HG03520 (cell line): ENCODE measurements around the gene SMARCE1.

Experiments used
- ATAC-seq: cut with Tn5 transposase; IDR thresholded peaks from one replicate; pipeline ENCODE4 v1.9.1; 2021; ENCODE audit warnings: mild to moderate bottlenecking, moderate library complexity; ENCODE audit not compliant: unreplicated experiment

Gene SMARCE1

DNA sequence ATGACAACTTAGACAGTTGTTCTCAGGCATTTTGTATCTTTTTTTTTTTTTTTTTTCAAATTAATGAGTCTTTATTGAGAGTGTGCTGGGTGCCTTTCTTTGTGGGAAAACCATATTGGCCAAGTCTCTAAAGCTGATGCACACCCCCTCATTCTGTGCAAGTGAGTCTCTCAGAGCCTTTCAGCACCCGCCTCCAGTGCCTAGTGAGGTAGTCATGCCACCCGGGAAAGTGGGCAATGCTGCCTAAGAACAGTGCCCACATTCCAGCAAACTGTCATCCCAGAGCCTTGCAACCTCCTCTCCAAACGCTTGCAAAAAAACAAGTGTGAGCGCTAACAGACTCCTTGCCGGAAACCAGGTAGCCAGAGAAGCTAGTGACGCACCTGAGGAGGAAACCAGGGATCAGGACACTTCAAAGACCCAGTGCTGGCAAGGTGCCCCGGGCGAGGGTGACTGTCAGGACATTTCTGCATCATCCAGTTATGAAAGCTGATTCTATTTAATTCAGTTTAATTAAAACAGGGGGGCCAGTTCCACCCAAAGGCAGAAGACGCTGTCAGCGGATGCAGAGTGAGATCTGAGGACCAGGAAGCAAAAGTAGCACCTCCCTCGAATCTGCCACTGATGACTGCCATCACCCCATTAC is 34.9 kb downstream of the SMARCE1 start:
- no peak for ATAC-seq

DNA sequence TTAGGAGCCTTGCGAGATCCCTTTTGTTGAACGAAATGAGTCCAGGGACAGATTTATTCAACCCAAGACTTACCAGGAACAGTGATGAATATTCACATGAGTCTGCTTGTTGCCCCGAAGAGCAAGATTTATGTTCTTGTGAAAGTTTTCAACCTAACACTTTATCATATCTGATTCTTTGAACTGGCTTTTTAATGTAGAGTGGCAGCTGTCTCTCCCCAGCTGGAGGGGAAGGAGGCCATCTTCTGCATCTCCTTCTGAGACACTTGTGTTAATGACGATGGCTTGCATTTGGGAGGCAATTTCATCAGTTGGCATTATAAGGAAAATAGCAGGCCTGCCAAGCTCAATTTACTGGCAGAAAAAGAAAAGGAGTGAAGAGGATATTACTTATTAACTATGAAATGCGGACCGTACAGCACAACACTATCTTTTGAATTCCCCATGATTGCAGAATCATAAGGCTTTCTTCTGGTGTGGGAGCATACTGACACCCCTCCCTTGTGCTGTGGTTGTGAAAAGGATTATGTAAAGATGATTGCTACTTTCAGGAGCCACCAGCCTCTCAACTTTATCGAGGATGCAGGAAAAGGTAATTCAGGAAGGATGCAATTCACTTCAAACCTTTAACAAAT is 35.7 kb downstream of the SMARCE1 start:
- no peak for ATAC-seq

DNA sequence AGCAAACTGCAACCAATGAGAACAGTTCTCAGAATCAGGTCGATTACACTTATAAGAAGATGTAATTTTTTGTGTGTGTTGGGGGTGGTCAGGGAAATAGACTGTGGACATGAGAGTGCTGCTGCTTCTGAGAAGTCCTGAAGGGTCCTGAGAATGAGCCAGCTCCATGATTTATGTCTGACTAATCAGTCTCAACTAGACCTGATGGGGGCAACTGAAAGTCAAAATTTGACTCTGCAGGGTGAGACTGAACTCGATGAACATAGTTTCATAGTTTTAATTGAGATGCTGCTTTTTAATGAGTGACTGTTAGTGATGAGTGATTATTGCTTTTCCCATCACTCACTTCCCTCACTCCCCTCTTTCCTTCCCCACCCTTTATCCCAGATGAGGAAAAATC is 37.3 kb downstream of the SMARCE1 start:
- no peak for ATAC-seq

DNA sequence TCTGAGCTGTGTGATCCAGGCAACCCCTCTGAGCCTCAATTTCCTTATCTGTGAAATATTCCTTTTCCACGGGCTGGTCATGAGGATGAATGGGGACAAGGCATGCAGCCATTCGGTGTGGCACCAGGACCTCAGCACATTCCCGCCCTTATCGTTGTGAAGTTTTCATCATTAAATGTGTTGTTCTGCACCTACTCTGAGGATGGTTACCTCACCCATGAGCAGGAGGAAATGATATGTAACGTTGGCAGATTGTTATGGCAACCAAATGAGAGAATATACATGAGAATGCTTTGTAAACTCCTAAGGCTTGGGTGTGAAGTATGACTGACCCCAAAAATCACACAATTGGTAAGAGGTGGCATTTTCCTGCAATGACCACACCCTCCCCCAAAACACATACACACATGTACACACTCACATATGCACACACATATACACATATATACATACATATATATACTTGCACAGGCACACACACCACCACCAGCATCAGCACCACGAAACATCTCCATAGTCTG is 39.5 kb downstream of the SMARCE1 start:
- no peak for ATAC-seq

DNA sequence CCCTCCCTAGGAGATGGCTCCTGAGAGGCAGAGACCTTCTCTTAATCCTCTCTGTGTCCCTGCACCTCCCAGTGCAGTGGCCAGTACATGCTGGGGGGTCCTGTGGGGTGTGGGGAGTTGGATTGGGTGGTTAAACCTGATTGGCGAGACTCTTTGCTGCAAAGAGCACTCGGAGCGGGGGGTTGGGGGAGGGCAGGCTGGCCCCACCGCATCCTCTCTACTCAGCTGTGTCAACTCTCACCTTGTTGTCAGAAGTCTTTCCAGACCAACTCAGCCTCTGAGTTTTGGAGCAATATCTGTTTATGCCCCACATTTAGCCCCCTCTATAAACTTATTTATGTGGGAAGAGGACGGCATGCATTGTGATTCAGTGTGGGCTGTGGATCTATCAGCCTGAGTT is 40.0 kb downstream of the SMARCE1 start:
- no peak for ATAC-seq

DNA sequence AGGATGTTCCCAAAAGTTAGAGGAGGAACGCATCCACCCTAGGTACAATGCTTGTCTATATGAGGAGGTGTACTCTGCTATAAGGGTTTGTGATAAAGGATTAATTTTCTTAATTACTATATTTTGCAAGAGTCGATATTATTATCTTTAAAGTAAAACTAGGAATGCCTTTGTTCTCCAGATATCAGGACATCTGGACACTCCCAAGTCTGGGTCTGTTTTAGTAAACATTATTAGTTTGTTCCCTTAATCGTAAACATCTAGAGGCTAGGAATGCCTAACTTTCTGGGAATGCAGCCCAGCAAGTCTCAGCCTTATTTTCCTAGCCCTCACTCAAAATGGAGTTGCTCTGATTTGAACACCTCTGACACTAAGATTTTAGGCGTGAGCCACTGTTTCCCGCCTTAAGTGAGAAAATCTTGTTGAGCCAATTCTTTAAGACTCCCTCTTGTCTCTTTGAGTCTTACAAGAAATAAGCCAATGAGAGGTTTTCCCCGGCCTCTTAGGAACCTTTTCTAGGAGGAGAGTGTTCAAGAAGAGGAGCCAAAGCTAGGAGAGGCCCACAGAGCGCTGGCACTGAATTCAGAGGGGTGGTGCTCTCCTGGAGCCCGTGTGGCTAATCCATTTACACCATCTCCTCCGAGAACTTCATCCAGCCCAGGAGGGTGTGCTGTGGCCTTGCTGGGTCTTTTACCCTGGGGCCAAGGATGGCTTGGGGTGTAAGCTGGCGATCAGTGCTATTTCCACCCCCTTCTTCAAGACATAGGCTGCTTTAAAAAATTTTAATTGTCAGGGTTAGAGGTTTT is 40.9 kb downstream of the SMARCE1 start:
- no peak for ATAC-seq

DNA sequence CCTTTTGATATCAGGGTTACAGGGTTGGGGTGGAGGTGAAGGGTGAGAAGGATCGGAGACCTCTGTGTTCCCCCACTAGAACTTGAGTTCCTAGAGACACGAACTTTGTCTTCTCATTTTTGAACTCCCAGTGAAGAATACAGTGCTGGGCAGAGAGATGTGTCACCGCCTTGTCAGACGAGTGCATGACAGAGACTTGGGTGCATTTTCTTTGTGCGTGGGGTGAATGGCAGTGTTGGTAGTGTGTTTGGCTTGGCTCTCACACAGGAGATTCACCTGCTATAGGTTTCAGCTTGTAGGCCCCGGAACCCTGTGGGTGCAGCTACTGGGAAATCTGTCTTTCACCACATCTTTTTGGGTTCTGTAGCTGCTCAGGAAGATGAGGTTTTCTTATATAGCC is 42.3 kb downstream of the SMARCE1 start:
- no peak for ATAC-seq

DNA sequence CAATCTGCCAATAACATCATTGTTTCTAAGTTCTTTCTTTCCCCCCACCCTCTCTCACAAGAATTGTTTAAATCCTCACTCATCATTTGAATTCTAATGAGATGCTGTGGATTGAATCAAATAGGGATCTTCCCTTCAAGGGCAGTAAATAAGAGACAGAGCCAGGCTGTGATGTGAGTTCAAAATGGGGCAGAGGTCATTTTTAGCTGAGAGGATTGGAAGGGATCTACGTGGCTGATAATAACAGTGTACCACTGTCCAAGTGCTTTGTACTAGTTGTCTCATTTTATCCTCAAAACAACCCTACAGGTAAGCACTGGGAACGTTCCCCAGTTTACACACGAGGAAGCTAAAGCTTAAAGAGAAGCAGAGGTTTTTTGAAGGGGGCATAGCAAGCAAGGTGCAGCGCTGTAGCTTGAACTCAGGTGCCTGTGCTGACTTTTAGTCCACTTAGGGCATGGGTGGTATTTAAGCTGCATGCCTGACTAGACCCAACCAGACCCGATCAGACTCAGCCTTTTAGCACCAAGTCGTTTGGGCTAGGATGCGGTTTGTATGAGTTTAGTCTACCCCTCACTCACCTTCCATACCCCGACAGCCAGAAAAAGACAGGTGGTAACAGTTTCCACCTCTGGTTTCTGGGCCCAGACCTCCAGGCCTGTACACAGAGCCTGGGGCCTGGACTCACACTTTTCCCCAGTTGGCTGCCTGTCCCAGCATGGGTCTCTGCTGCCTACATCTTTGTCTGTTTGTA is 43.1 kb downstream of the SMARCE1 start:
- ATAC-seq: no peak

DNA sequence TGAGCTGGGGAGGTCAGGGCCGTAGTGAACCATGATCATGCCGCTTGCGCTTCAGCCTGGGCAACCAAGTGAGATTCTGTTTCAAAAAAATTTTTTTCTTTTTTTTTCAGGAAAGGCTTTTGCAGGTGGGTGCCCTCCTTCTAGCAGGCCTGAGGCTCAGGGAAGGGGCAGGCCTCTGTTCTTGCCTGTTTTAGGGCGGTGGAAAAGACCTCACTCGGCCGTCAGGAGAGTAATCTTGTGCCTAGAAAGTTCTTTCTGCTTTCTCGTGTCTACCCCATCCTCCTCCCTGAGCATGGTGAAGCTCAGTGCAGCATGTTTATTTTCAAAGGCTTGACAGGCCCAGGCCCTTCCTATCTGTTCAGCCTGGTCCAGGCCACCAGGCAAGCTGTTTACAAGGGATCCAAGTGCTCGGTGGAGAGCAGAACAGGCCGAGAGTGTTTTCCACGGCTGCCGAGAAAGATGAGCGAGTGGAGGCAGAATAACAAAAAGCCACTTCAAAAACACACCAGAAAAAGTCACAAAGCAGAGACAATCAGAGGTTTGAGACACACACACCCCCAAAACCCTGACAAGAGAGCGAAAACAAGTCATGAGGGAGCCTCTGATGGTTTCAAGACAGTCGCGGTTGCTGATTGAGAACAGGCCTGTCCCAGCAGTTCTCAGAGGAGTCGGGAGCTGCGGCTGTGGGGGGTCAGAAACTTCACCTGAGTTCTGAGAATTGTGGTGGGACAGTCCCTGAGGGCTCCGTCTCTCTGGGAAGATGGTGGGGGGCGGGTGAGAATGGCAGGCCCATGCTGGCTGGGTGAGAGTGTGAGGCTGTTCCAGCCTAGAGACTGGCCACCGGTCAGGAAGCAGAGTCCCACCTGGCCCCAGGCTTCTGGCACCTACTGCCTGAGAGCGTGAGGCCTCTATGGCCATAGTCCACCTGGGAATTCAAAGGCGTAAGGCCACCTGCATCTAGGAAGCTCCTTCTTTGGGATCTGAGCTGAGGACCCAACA is 44.9 kb downstream of the SMARCE1 start:
- ATAC-seq: no peak

DNA sequence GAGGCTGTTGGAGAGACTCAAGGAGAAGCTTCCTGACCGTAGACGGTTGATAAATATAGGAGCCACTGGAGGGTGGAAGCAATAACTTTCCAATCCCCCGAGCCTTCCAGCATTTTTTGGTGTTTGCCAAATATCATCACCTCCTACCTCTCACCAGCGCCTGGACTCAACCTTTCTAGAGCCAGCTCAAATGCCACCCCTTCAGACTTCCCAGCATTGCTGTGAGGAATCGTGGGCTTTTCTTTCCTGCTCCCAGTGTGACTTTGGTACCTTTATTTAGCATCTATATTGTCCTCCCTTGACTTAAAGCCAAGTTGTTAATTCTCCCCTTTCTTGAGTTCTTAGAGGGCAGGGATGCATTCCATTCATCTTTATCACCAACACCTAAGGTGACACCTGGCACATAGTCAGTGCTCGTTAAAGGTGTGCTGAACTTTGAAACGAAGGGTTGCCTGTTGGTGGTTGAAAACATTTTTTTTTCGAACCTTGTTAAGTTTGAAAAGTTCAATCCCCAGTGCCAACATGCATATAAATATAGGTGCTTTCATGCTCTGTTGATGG is 47.1 kb downstream of the SMARCE1 start:
- no peak for ATAC-seq

DNA sequence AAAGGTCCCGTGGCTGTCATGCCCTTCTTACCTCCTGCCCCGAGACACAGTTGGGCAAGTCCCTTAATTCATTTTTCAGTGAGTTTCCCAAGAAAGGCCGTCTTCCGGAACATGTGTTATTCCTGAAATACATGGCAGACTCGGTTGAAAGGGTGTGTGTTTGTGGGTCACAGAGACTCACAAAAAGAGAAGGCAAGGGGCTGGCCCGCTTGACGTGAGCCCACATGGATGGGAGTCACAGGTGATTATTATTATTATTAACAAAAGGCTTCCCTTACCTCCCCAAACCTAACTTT is 48.2 kb downstream of the SMARCE1 start:
- no peak for ATAC-seq

DNA sequence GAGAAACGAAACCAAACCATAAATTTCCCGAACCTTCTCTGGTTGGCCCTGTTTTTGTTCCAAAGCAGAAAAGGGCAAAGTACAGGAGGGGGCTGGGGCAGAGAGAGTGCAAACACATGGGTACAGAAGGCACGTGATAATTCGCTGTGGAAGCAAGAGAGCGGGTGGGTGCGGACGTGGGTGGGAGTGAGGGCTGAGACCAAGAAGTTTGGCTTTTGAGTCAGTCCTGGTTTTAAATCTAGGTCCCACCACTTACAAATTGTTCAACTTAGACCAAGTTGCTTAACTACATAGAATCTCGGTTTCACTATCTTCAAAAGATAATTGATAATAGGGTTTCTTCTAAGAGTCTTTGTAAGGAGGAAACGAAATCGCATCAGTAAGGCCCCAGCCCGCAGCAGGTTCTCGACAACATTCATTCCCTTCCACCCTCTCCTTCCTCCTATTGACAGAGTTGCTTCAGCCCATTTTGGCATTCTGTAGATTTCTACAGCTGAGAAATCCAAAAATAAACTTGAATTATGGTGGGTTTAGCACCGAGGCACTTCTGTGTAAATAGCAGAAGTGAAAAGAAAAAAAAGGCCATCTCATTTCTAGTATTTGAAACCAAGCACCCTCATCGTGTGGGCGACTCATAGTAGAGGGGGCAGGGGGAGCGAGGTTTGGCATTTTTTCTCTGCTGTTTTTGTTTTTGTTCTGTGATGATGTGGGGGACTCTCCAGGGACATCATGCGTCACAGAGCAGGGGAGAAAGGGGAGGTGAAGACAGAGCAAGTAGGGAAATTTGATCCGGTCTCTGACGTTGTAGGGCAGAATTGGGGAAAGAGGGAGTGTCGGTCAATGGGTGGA is 48.8 kb downstream of the SMARCE1 start:
- ATAC-seq: peak; percentile 60

DNA sequence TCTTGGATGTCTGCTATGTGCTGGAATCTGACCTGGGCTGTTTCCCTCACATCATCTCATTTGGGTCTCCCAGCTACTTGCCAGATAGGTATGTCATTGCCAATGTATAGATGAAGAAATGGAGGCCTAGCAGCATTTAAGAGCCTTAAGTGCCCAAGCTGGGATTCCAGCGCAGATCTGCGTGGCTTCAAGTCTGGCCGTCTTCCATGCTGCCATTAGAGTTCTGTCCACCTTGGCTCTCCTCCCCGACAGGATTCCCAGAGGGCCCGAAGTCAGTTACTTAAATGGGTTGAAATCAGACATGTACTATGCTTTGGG is 49.4 kb downstream of the SMARCE1 start:
- ATAC-seq: no peak

DNA sequence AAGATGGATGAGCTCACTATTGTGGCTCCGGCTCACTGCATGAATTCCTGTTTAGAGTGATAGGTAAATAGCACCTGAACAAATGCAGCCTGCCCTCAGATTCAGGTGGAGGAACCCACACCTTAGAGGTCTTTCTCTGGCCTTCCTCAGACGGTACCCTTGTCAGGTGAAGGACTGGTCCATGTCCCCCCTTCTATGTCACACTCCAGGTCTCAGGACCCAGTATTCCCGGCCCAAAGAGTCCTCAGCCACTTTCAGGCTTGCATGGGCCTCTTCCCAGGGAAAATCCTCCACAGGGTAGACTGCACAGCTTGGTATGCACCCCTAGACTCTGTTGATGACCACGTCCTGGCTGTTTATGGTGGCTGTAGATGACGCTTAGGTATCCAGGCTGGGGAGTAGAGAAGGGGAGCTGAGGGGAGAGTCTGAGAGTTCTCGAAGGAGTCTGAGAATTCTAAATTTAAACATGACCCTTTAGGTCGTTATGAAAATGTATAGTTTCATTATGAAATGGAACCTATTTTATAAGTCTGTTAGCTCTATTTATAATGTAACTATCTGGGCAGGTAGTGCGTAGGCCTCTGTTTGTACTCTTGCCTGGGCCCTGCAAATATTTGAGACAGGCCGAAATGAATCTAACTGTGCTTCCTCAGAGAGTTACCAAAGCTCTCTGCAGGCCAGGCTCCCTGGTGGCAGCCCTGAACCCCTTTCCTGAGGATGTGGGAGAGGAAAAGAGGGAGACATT is 49.9 kb downstream of the SMARCE1 start:
- no peak for ATAC-seq

DNA sequence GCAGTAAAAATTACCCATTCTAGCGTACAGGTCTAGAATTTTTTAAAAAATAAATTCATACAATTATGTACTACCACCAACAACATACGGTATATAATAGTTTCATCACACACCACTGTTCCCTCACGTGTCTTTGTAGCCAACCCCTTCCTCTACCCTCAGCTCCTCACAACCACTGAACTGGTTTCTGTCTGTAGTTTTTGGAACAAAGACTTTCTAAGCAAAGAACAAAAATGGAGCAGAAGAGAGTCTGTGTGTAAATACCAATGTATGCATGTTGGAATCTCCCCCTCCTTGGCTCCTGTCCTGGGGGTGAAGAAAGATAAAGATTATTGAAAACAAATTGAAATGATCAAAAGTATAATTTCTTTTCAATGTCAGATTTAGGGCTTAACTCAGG is 50.5 kb downstream of the SMARCE1 start:
- ATAC-seq: no peak

DNA sequence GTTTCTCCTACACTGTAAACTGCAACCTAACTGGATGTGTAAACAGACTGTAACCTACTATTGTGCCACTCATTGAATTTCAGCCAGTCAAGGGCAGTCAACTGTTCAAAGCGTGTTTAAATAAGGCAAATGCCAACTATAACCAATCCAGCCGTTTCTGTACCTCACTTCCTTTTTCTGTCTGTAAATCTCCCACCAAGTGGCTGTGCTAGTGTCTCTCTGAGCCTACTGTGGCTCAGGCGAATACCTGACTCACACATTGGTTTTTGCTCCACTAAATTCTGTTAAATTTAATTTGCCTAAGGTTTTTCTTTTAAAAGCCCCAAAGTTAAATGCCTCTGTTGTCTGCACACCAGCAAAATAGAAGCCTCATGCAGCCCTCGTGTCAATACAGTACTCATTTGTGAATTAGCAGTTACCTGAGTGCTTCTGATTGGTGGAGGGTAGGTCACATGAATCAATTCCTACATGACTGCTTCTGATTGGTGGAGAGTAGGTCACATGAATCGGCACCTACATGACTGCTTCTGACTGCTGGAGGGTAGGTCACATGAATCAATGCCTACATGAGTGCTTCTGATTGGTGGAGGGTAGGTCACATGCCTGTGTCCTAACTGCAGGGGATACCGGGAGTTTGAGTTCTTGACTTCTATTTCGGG is 51.2 kb downstream of the SMARCE1 start:
- no peak for ATAC-seq

DNA sequence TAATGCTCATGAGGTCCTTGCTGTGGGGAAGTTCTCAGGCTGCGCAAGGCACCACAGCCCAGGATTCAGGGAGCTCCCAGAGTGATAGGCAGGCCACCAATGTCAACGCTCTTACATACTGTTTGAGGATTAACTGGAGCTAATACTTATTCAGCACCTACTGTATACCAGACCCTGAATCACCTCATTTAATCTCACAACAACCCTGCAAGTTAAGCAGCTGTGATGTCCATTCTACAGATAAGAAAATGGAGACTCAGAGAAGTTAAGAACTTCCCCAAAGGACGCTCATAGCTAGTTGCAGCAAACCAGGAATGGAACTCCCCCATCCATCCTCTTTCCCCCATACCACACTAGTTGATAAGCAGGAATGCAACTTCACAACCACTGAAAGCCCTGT is 56.9 kb downstream of the SMARCE1 start:
- ATAC-seq: no peak

DNA sequence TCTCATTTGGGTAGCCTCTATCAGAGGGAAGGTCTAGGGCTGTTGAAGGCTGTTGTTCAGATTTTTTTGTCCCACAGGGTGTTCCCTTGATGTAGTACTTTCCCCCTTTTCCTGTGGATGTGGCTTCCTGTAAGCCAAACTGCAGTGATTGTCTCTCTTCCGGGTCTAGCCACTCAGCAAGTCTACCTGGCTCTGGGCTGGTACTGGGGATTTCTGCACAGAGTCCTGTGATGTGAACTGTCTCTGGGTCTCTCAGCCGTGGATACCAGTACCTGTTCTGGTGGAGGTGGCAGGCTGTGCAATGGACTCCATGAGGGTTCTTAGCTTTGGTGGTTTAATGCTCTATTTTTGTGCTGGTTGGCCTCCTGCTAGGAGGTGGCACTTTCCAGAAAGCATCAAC is 59.1 kb downstream of the SMARCE1 start:
- ATAC-seq: no peak
